ENCODE measurements around the gene CD99. TPM values are rescaled to one million over a fixed set of nuclear protein-coding genes. Genes with fewer than 3 reads are reported as not detected.

Gene CD99
- total RNA-seq, 1 donor from 2014 or later, result 122 TPM

GRCh38 chrX:2697306-2697705 lies 6.2 kb downstream of the CD99 start:
- Histone ChIP-seq H3K4me1 (ENCODE audit: control insufficient read depth in 3 of 3, insufficient read depth in 3 of 3, low read length in 3 of 3) (peaks cover 73 to 78% (median 74%) of the 10 kb centered on the region in 3 donors), H3K27ac (ENCODE audit: low read depth, low read length) (peak overlapping the region; percentile 52), H3K4me3 (ENCODE audit: low read length in 3 of 3) (peak overlapping the region in 1 of 3 donors; percentile 11), H3K9ac (ENCODE audit: low read depth in 1 of 3, low read length in 3 of 3) (peak overlapping the region in 2 of 3 donors; percentile 2 to 44), H3K36me3 (ENCODE audit: control insufficient read depth in 3 of 3, insufficient read depth in 3 of 3, low read length in 3 of 3) (peaks cover 7 to 13% (median 10%) of the 10 kb centered on the region in 3 donors), H3K27me3 (ENCODE audit: control insufficient read depth in 3 of 3, insufficient read depth in 3 of 3, low read length in 3 of 3) (no peaks in the 10 kb centered on the region), H3K9me3 (ENCODE audit: control insufficient read depth in 3 of 3, low read length in 3 of 3) (no peaks in the 10 kb centered on the region)

DNA sequence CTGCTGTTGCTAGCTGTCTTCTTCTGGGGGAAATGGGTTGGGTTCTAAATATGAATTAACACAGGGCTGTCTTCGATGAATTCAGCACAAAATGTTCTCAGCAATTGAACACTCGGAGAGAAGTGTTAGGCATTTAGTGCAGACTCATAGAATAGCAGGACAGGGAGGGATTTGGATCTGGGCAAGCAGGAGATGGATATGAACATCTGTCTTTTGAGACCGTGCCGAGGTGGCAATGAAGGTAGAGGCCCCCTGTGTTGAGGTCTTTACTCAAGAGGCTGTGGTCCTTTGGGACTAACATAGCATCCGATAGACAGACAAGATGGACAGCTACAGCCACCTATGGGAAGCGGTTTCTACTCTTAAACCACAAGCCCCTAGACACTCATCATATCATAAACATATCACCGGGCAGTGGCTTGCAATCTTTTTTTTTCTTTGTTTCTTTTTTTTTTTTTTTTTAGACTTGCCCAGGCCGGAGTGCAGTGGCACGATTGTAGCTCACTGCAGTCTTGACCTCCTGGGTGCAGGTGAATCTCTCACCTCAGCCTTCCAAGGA lies 6.7 kb downstream of the CD99 start:
- Histone ChIP-seq H3K4me3 (ENCODE audit: low read length in 3 of 3) (peak overlapping the region in 1 of 3 donors; percentile 11), H3K27me3 (ENCODE audit: control insufficient read depth in 3 of 3, insufficient read depth in 3 of 3, low read length in 3 of 3) (no peaks in the 10 kb centered on the region), H3K36me3 (ENCODE audit: control insufficient read depth in 3 of 3, insufficient read depth in 3 of 3, low read length in 3 of 3) (peaks cover 7 to 13% (median 10%) of the 10 kb centered on the region in 3 donors), H3K27ac (ENCODE audit: low read depth, low read length) (peak overlapping the region; percentile 52), H3K9me3 (ENCODE audit: control insufficient read depth in 3 of 3, low read length in 3 of 3) (no peaks in the 10 kb centered on the region), H3K9ac (ENCODE audit: low read depth in 1 of 3, low read length in 3 of 3) (no peak overlapping the region), H3K4me1 (ENCODE audit: control insufficient read depth in 3 of 3, insufficient read depth in 3 of 3, low read length in 3 of 3) (peaks cover 70 to 75% (median 72%) of the 10 kb centered on the region in 3 donors)

- Histone ChIP-seq H3K4me1 (ENCODE audit: control insufficient read depth in 3 of 3, insufficient read depth in 3 of 3, low read length in 3 of 3) (peaks cover 71 to 75% (median 72%) of the 10 kb centered on the region in 3 donors), H3K27ac (ENCODE audit: low read depth, low read length) (no peak overlapping the region), H3K4me3 (ENCODE audit: low read length in 3 of 3) (no peak overlapping the region), H3K36me3 (ENCODE audit: control insufficient read depth in 3 of 3, insufficient read depth in 3 of 3, low read length in 3 of 3) (peaks cover 7 to 12% (median 10%) of the 10 kb centered on the region in 3 donors), H3K9me3 (ENCODE audit: control insufficient read depth in 3 of 3, low read length in 3 of 3) (no peaks in the 10 kb centered on the region), H3K27me3 (ENCODE audit: control insufficient read depth in 3 of 3, insufficient read depth in 3 of 3, low read length in 3 of 3) (no peaks in the 10 kb centered on the region), H3K9ac (ENCODE audit: low read depth in 1 of 3, low read length in 3 of 3) (no peak overlapping the region)
These were observed 7.5 kb downstream of the CD99 start for GRCh38 chrX:2698604-2699003.

GRCh38 chrX:2699959-2700358 lies 8.9 kb downstream of the CD99 start:
- Histone ChIP-seq H3K4me3 (ENCODE audit: low read length in 3 of 3) (no peak overlapping the region), H3K27me3 (ENCODE audit: control insufficient read depth in 3 of 3, insufficient read depth in 3 of 3, low read length in 3 of 3) (no peaks in the 10 kb centered on the region), H3K9me3 (ENCODE audit: control insufficient read depth in 3 of 3, low read length in 3 of 3) (no peaks in the 10 kb centered on the region), H3K36me3 (ENCODE audit: control insufficient read depth in 3 of 3, insufficient read depth in 3 of 3, low read length in 3 of 3) (peaks cover 7 to 10% (median 7%) of the 10 kb centered on the region in 3 donors), H3K27ac (ENCODE audit: low read depth, low read length) (no peak overlapping the region), H3K4me1 (ENCODE audit: control insufficient read depth in 3 of 3, insufficient read depth in 3 of 3, low read length in 3 of 3) (peaks cover 71 to 75% (median 72%) of the 10 kb centered on the region in 3 donors), H3K9ac (ENCODE audit: low read depth in 1 of 3, low read length in 3 of 3) (no peak overlapping the region)

DNA sequence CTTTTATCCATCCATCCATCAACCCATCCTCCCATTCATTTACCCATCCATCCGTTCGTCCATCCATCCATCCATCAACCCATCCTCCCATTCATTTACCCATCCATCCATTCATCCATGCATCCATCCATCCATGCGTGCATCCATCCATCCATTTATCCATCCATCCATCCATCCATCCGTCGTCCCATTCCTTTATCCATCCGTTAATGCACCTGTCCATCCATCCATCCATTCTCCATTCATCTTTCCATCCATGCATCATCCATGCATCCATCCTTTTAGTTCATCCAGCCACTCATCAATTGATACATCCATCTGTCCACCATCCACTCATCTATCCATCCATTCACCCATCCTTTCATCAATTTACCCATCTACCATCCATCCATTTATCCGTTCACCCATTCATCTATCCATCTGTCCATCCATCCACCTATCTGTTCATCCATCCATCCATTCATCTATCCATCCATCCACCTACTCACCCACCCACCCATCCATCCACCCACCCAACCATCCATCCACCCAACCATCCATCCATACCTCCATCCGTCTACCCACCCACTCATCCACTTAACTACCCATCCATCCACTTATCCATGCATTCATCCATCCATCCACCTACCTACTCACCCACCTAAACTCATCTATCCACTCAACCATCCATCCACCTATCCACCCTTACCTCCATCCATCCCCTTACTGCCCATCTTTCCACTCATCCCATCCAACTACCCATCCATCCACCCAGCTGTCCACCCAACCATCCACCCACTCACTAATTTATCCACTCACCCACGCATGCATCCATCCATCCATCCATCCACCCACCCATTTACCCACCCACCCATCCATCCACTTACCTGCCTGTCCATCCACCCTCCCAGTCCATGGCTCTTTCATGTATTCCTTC lies 9.6 kb downstream of the CD99 start:
- H3K4me3 ChIP-seq (ENCODE audit: low read length in 3 of 3), result no peak overlapping the region
- no peak overlapping the region for H3K27ac ChIP-seq (ENCODE audit: low read depth, low read length)
- H3K4me1 ChIP-seq (ENCODE audit: control insufficient read depth in 3 of 3, insufficient read depth in 3 of 3, low read length in 3 of 3), result peaks cover 70 to 75% (median 72%) of the 10 kb centered on the region in 3 donors
- no peak overlapping the region for H3K9ac ChIP-seq (ENCODE audit: low read depth in 1 of 3, low read length in 3 of 3)
- H3K36me3 ChIP-seq (ENCODE audit: control insufficient read depth in 3 of 3, insufficient read depth in 3 of 3, low read length in 3 of 3), result peaks cover 7 to 10% (median 7%) of the 10 kb centered on the region in 3 donors
- H3K9me3 ChIP-seq (ENCODE audit: control insufficient read depth in 3 of 3, low read length in 3 of 3), result no peaks in the 10 kb centered on the region
- no peaks in the 10 kb centered on the region for H3K27me3 ChIP-seq (ENCODE audit: control insufficient read depth in 3 of 3, insufficient read depth in 3 of 3, low read length in 3 of 3)

GRCh38 chrX:2701600-2701999 lies 10.5 kb downstream of the CD99 start:
- H3K4me3 ChIP-seq (ENCODE audit: low read length in 3 of 3), result peak overlapping the region in 2 of 3 donors; percentile 10 to 22
- H3K27ac ChIP-seq (ENCODE audit: low read depth, low read length), result no peak overlapping the region
- H3K27me3 ChIP-seq (ENCODE audit: control insufficient read depth in 3 of 3, insufficient read depth in 3 of 3, low read length in 3 of 3), result no peaks in the 10 kb centered on the region
- peaks cover 7 to 9% (median 7%) of the 10 kb centered on the region in 3 donors for H3K36me3 ChIP-seq (ENCODE audit: control insufficient read depth in 3 of 3, insufficient read depth in 3 of 3, low read length in 3 of 3)
- H3K9me3 ChIP-seq (ENCODE audit: control insufficient read depth in 3 of 3, low read length in 3 of 3), result no peaks in the 10 kb centered on the region
- peak overlapping the region in 1 of 3 donors; percentile 33 for H3K9ac ChIP-seq (ENCODE audit: low read depth in 1 of 3, low read length in 3 of 3)
- peaks cover 66 to 74% (median 72%) of the 10 kb centered on the region in 3 donors for H3K4me1 ChIP-seq (ENCODE audit: control insufficient read depth in 3 of 3, insufficient read depth in 3 of 3, low read length in 3 of 3)

GRCh38 chrX:2703991-2704369 lies 12.9 kb downstream of the CD99 start:
- Histone ChIP-seq H3K9ac (ENCODE audit: low read depth in 1 of 3, low read length in 3 of 3) (peak overlapping the region in 2 of 3 donors; percentile 15 to 61), H3K4me1 (ENCODE audit: control insufficient read depth in 3 of 3, insufficient read depth in 3 of 3, low read length in 3 of 3) (peaks cover 70 to 75% (median 75%) of the 10 kb centered on the region in 3 donors), H3K27ac (ENCODE audit: low read depth, low read length) (peak overlapping the region; percentile 59), H3K4me3 (ENCODE audit: low read length in 3 of 3) (peak overlapping the region in 2 of 3 donors; percentile 20 to 56), H3K27me3 (ENCODE audit: control insufficient read depth in 3 of 3, insufficient read depth in 3 of 3, low read length in 3 of 3) (no peaks in the 10 kb centered on the region), H3K9me3 (ENCODE audit: control insufficient read depth in 3 of 3, low read length in 3 of 3) (no peaks in the 10 kb centered on the region), H3K36me3 (ENCODE audit: control insufficient read depth in 3 of 3, insufficient read depth in 3 of 3, low read length in 3 of 3) (peaks cover 7 to 13% (median 9%) of the 10 kb centered on the region in 3 donors)

- Histone ChIP-seq H3K27ac (ENCODE audit: low read depth, low read length) (peak overlapping the region; percentile 59), H3K36me3 (ENCODE audit: control insufficient read depth in 3 of 3, insufficient read depth in 3 of 3, low read length in 3 of 3) (peaks cover 7 to 14% (median 9%) of the 10 kb centered on the region in 3 donors), H3K27me3 (ENCODE audit: control insufficient read depth in 3 of 3, insufficient read depth in 3 of 3, low read length in 3 of 3) (no peaks in the 10 kb centered on the region), H3K4me1 (ENCODE audit: control insufficient read depth in 3 of 3, insufficient read depth in 3 of 3, low read length in 3 of 3) (peaks cover 82 to 85% (median 84%) of the 10 kb centered on the region in 3 donors), H3K4me3 (ENCODE audit: low read length in 3 of 3) (peak overlapping the region in 2 of 3 donors; percentile 25 to 54), H3K9me3 (ENCODE audit: control insufficient read depth in 3 of 3, low read length in 3 of 3) (no peaks in the 10 kb centered on the region), H3K9ac (ENCODE audit: low read depth in 1 of 3, low read length in 3 of 3) (peak overlapping the region in 1 of 3 donors; percentile 1)
These were observed 14.1 kb downstream of the CD99 start for GRCh38 chrX:2705046-2705832.

GRCh38 chrX:2707334-2707760 lies 16.3 kb downstream of the CD99 start:
- Histone ChIP-seq H3K36me3 (ENCODE audit: control insufficient read depth in 3 of 3, insufficient read depth in 3 of 3, low read length in 3 of 3) (peaks cover 5 to 10% (median 8%) of the 10 kb centered on the region in 3 donors), H3K4me1 (ENCODE audit: control insufficient read depth in 3 of 3, insufficient read depth in 3 of 3, low read length in 3 of 3) (peaks cover 71 to 74% (median 73%) of the 10 kb centered on the region in 3 donors), H3K27ac (ENCODE audit: low read depth, low read length) (peak overlapping the region; percentile 64), H3K9ac (ENCODE audit: low read depth in 1 of 3, low read length in 3 of 3) (peak overlapping the region in 2 of 3 donors; percentile 47 to 50), H3K9me3 (ENCODE audit: control insufficient read depth in 3 of 3, low read length in 3 of 3) (no peaks in the 10 kb centered on the region), H3K4me3 (ENCODE audit: low read length in 3 of 3) (peak overlapping the region in 2 of 3 donors; percentile 13 to 33), H3K27me3 (ENCODE audit: control insufficient read depth in 3 of 3, insufficient read depth in 3 of 3, low read length in 3 of 3) (no peaks in the 10 kb centered on the region)

Measured in skeletal muscle tissue (tissue), 4 donors.